ENCODE measurements around the gene NET1.

DNA sequence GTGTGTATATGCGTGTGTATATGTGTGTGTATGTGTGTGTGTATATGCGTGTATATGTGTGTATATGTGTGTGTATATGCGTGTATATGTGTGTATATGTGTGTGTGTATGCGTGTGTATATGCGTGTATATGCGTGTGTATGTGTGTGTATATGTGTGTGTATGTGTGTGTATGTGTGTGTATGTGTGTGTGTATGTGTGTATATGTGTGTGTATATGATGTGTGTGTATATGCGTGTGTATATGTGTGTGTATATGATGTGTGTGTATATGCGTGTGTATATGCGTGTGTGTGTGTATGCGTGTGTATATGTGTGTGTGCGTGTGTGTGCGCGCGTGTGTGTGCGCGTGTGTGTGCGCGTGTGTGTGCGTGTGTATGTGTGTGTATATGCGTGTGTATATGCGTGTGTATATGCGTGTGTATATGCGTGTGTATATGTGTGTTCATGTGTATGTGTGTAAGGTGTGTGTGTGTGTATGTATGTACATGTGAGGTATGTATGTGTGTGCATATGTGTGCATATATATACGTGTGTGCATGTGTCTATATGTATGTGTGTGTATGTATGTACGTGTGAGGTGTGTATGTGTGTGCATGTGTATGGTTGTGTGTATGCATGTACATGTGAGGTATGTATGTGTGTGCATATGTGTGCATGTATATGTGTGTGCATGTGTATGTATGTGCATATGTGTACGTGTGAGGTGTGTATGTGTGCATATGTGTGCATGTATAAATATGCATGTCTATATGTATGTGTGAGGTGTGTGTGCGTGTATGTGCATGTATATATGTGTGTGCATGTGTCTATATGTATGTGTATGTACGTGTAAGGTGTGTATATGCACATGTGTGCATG lies 41.6 kb upstream of the NET1 start:
- TF ChIP-seq, protein P1, sequence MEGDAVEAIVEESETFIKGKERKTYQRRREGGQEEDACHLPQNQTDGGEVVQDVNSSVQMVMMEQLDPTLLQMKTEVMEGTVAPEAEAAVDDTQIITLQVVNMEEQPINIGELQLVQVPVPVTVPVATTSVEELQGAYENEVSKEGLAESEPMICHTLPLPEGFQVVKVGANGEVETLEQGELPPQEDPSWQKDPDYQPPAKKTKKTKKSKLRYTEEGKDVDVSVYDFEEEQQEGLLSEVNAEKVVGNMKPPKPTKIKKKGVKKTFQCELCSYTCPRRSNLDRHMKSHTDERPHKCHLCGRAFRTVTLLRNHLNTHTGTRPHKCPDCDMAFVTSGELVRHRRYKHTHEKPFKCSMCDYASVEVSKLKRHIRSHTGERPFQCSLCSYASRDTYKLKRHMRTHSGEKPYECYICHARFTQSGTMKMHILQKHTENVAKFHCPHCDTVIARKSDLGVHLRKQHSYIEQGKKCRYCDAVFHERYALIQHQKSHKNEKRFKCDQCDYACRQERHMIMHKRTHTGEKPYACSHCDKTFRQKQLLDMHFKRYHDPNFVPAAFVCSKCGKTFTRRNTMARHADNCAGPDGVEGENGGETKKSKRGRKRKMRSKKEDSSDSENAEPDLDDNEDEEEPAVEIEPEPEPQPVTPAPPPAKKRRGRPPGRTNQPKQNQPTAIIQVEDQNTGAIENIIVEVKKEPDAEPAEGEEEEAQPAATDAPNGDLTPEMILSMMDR (IDR thresholded peaks at IDR 0.05): no peak
- no peak for TF ChIP-seq POLR2A (IDR thresholded peaks at IDR 0.05)
